Transverse colon (tissue), 4 donors: ENCODE measurements around the gene GALC. TPM values are rescaled to one million over a fixed set of nuclear protein-coding genes. Genes with fewer than 3 reads are reported as not detected.

ENCODE experiments used
- DNase-seq: peaks from one replicate; pipeline ENCODE4 v3.0.0-alpha.2; 2019
- H3K27ac ChIP-seq, 4 donors: fragments of 200-600 bp; sonication (generic); 2 replicates each; pipeline ENCODE4 v1.5.1; 2016 to 2018; ENCODE audit warnings: inconsistent platforms in 4 of 4
- H3K27me3 ChIP-seq: fragments of 200-600 bp; sonication (generic); 2 replicates; pipeline ENCODE4 v1.5.1; 2017; ENCODE audit warnings: inconsistent platforms
- H3K36me3 ChIP-seq, 4 donors: fragments of 200-600 bp; sonication (generic); 2 replicates each; pipeline ENCODE4 v1.5.1; 2017 to 2019; ENCODE audit warnings: inconsistent platforms in 4 of 4
- H3K4me1 ChIP-seq, 4 donors: fragments of 200-600 bp; sonication (generic); 2 replicates each; pipeline ENCODE4 v1.5.1; 2017 to 2020; ENCODE audit warnings: inconsistent platforms in 4 of 4
- H3K4me3 ChIP-seq, 4 donors: fragments of 200-600 bp; sonication (generic); 1 replicate in 1 of 4; 2 replicates in 3 of 4; pipeline versions ENCODE4 v1.5.1 to v1.6.1; 2017 to 2019; ENCODE audit warnings: inconsistent platforms in 4 of 4
- H3K9me3 ChIP-seq, 2 donors: fragments of 200-600 bp; sonication (generic); 2 replicates each; pipeline ENCODE4 v1.5.1; 2017 to 2019; ENCODE audit warnings: inconsistent platforms in 2 of 2
- CTCF ChIP-seq, 5 experiments: fragments of 200-600 bp in 3 of 5; fragments of 450-650 bp in 2 of 5; sonication (generic) in 3 of 5; IDR thresholded peaks; 1 replicate in 2 of 5; 2 replicates in 3 of 5; pipeline ENCODE4 v1.5.1; 2016 to 2017; ENCODE audit warnings: antibody characterized with exemption in 5 of 5, inconsistent platforms in 3 of 5, mild to moderate bottlenecking in 2 of 5, moderate library complexity in 1 of 5
- EP300 ChIP-seq: sonication (generic); formaldehyde crosslinking; IDR thresholded peaks from one replicate; pipeline ENCODE4 v1.6.1; 2017; ENCODE audit warnings: antibody characterized with exemption, low read depth
- POLR2A ChIP-seq: fragments of 450-650 bp; IDR thresholded peaks from one replicate; pipeline ENCODE4 v1.6.1; 2016; ENCODE audit warnings: antibody characterized with exemption, mild to moderate bottlenecking, moderate library complexity
- POLR2AphosphoS5 ChIP-seq, 3 donors: sonication (generic); formaldehyde crosslinking; IDR thresholded peaks; one replicate each; pipeline ENCODE4 v1.6.1; 2016; ENCODE audit warnings: antibody characterized with exemption in 3 of 3
- WGBS, 2 donors: methylation state at CpG; one replicate each; pipeline ENCODE4 v1.1.5; 2018; ENCODE audit warnings: low coverage in 1 of 2; 5-methylcytosine and 5-hydroxymethylcytosine counted together
- in situ Hi-C, 4 donors: fragments of 200-750 bp; cut with MboI; loops; one replicate each; pipeline versions ENCODE4 v1.15.0 to v1.15.1; 2017; ENCODE audit warnings: low sequenced_read_pairs in 3 of 4, low pct_ligation_motif_present in 1 of 4, low pct_unique_long_range_greater_than_20kb in 1 of 4
- intact Hi-C: fragments of 100-400 bp; cut with DNase I; formaldehyde crosslinking; loops from one replicate; pipeline ENCODE4 v1.15.1; 2023; ENCODE audit warnings: low total_unique reads
- total RNA-seq, 4 donors: library from RNA; depleted of rRNA; stranded (reverse); fragments of >200 nt; gene quantifications; one replicate each; pipeline ENCODE4 v1.1.0, GENCODE V29; 2016

Gene GALC
- total RNA-seq, 4 donors from 2014 or later, result 8.0 to 42.3 (median 28.9) TPM

- Histone ChIP-seq H3K9me3 (no peaks in the 10 kb centered on the region), H3K4me1 (no peaks in the 10 kb centered on the region), H3K27ac (no peak overlapping the region), H3K27me3 (no peaks in the 10 kb centered on the region), H3K4me3 (no peak overlapping the region), H3K36me3 (peaks cover 0 to 25% (median 3%) of the 10 kb centered on the region in 4 donors)
- TF ChIP-seq POLR2A (no peak), POLR2AphosphoS5 (IDR thresholded peaks at IDR 0.05) (no peak), CTCF (IDR thresholded peaks at IDR 0.05) (no peak), EP300 (no peak)
- no peak for DNase-seq
- intact Hi-C loops (no loop called here), in situ Hi-C loops (no loop called here)
Measured at GRCh38 chr14:87967496-87967895, 25.5 kb downstream of the GALC start.

GRCh38 chr14:87966816-87967215 lies 26.2 kb downstream of the GALC start:
- no peak overlapping the region for H3K27ac ChIP-seq
- in situ Hi-C loops, result no loop called here
- intact Hi-C loops, result no loop called here
- no peaks in the 10 kb centered on the region for H3K4me1 ChIP-seq
- TF ChIP-seq POLR2AphosphoS5 (IDR thresholded peaks at IDR 0.05), result no peak
- TF ChIP-seq POLR2A, result no peak
- TF ChIP-seq EP300, result no peak
- no peak for TF ChIP-seq CTCF (IDR thresholded peaks at IDR 0.05)
- H3K36me3 ChIP-seq, result peaks cover 0 to 29% (median 3%) of the 10 kb centered on the region in 4 donors
- no peak for DNase-seq
- no peaks in the 10 kb centered on the region for H3K9me3 ChIP-seq
- no peak overlapping the region for H3K4me3 ChIP-seq
- WGBS, 2 donors, result 79 to 82% methylated on average over 3 of the region's 3 CpGs
- no peaks in the 10 kb centered on the region for H3K27me3 ChIP-seq

- Histone ChIP-seq H3K9me3 (no peaks in the 10 kb centered on the region), H3K36me3 (peaks cover 0 to 17% (median 2%) of the 10 kb centered on the region in 4 donors), H3K27ac (no peak overlapping the region), H3K27me3 (no peaks in the 10 kb centered on the region), H3K4me1 (no peaks in the 10 kb centered on the region), H3K4me3 (no peak overlapping the region)
- intact Hi-C loops, result no loop called here
- in situ Hi-C loops, result no loop called here
- TF ChIP-seq POLR2AphosphoS5 (IDR thresholded peaks at IDR 0.05), result no peak
- no peak for TF ChIP-seq EP300
- TF ChIP-seq CTCF (IDR thresholded peaks at IDR 0.05), result no peak
- WGBS, 2 donors, result 81 to 93% methylated on average over 2 of the region's 2 CpGs
- DNase-seq, result no peak
Measured at GRCh38 chr14:87961246-87961645, 31.7 kb downstream of the GALC start.

- Histone ChIP-seq H3K27ac (no peak overlapping the region), H3K4me1 (no peaks in the 10 kb centered on the region), H3K27me3 (no peaks in the 10 kb centered on the region), H3K36me3 (peaks cover 0 to 17% (median 2%) of the 10 kb centered on the region in 4 donors), H3K4me3 (no peak overlapping the region), H3K9me3 (no peaks in the 10 kb centered on the region)
- peak; percentile 8 for DNase-seq
- no peak for TF ChIP-seq POLR2A
- TF ChIP-seq CTCF (IDR thresholded peaks at IDR 0.05), result no peak
- no peak for TF ChIP-seq POLR2AphosphoS5 (IDR thresholded peaks at IDR 0.05)
- TF ChIP-seq EP300, result no peak
- intact Hi-C loops, result no loop called here
- in situ Hi-C loops, result no loop called here
- WGBS, 2 donors, result 74 to 77% methylated on average over 5 of the region's 5 CpGs
Measured at GRCh38 chr14:87960013-87960787, 32.8 kb downstream of the GALC start.
